GM18502 (cell line): ENCODE results near the gene GDPD4.

Experiments used
- ATAC-seq: cut with Tn5 transposase; IDR thresholded peaks from one replicate; pipeline ENCODE4 v1.9.1; 2021; ENCODE audit warnings: mild to moderate bottlenecking; ENCODE audit not compliant: unreplicated experiment, poor library complexity

GDPD4 gene

DNA sequence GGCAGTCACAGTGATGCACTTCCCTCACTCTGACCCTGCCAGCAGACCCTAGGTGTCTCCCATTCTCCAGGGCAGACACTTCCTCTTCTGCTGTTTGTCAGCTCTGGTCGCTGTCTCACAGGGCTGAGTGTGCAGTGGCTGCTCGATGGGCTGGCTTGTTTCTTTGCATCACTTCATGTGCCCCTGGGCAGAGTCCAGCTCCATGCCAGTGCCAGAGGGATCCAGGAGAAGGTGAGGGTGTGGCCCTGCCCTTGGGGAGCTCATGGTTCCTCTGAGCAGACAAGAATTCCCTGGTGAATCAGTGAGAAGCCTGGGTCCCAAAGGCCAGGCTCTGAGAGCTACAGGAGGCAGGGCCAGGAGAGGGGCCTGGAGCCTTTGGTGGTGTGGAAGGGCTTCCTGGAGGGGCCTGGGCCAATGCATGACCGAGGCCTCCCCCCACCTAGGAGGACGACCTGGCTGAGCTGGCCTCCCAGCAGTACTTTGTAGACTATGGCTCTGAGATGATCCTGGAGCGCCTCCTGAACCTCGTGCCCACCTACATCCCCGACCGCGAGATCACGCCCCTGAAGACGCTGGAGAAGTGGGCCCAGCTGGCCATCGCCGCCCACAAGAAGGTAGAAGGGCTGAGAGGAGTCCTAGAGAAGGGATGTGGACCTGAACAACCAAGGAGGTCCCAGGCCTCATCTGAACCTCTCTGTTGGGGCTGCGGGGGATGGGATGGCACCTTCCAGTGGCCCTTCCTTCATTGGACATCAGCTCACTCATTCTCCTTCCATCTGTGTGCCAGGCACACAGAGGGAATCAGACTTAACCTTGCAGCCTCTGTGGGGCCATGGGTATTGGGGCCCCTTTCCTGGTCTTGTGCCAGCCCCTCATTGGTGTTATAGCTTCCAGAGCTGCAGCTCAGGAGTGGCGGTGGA lies 107.3 kb downstream of the GDPD4 start:
- ATAC-seq = no peak

GRCh38 chr11:77193167-77193566 lies 108.3 kb downstream of the GDPD4 start:
- ATAC-seq = no peak

DNA sequence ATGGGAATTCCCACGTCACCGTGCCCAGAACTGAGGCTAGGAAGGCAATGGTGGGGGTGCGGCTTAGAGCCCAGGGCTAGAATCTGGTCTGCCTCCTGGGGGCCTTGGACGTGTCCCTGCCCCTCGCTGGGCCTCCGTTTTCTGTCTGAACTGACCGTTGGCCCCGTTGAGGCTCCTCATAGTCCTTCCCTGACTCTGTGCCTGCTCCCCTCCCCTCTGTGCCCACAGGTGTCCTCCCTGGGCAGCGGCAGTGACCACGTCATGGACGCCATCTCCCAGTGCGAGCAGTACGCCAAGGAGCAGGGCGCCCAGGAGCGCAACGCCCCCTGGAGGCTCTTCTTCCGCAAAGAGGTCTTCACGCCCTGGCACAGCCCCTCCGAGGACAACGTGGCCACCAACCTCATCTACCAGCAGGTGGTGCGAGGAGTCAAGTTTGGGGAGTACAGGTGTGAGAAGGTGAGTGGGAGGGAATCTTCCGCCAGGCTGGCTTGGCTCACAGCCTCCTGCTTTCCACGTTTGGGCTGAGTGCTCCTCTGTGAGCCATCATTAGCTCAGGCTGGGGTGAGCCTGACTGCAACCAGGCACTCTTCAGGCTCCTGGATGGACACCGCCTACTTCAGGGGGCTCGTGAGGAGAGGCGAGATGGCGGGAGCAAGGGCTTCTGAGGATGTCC lies 109.5 kb downstream of the GDPD4 start:
- ATAC-seq = no peak

- ATAC-seq = no peak
Measured at GRCh38 chr11:77191429-77191822, 110.1 kb downstream of the GDPD4 start.

DNA sequence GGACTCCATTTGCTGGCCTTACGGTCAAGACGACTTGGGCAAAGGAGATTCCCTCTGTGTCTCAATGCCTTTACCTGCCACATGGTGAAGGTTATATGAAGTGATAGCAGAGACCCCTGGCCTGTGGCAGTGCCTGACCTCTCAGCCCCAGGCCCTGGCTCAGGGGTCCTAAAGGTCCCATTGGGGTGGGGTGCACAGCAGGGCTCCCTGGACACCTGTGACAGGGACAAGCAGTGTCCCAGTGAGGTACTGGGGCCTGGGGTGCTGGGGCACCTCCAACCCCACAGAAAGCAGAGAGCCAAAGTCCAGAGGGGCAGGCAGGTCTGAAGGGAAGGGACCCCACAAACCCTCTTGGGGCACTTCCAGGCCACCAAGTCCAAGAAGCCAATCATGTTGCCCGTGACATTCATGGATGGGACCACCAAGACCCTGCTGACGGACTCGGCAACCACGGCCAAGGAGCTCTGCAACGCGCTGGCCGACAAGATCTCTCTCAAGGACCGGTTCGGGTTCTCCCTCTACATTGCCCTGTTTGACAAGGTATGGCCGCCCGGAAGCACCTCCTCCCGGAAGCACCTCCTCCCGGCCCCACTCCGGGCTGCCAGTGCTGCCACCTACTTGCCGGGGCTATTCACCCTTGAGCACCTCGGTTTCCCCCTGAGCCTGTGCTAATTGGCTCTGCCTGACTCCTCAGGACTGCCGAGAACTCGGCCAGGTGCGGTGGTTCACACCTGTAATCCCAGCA lies 111.0 kb downstream of the GDPD4 start:
- ATAC-seq = no peak

DNA sequence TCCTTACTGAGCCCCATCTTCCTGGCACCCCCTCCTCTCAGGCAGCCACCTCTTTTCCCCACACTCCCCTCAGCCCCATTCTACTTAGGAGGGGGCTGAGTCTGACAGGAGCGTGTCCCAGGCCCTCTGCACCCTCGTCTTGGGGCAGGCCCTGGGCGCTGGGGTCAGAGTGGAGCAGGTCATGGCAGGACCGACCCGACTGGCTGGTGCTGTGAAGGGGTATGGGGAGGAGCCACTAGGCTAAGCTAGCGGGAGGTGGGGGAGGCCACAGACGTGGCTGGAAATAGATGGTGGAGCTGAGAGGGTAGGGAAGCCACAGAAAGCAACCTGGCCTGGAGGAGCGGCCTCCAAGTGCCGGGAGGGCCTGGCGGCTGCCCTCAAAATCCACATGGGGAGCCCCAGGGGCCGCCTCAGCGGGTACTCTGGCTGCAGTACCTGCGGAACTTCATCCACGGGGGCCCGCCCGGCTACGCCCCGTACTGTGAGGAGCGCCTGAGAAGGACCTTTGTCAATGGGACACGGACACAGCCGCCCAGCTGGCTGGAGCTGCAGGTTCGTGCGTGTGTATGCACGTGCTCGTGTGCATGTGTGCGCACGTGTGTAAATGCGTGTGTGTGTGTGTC lies 111.8 kb downstream of the GDPD4 start:
- no peak for ATAC-seq

GRCh38 chr11:77188633-77189491 lies 112.6 kb downstream of the GDPD4 start:
- no peak for ATAC-seq

- no peak for ATAC-seq
Measured at GRCh38 chr11:77187776-77188632, 113.5 kb downstream of the GDPD4 start.

DNA sequence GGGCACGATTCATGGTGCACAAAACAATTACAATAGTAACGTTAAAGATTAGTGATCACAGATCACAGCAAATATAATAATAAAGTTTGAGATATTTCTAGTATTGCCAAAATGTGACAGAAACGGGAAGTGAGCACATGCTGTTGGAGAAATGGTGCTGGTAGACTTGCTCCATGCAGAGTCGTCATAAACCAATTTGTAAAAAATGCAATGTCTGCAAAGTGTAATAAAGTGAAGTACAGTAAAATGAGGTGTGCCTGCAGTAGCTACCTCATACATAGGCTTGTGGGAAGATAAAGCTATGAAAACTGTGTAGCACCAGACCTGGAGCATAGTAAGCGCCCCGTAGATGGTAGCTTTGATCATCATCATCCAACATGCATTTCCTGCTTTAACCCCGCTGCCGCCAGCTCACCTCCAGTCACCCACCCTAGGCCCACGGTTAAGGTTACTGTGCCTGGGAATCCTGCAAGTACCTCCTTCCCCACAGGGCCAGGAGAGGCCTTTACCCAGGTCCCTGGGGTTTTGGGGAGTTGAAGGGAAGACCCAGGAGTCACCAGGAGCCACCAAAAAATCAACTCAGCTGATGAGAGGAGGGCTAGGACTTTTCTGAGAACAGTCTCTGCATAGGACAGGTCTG lies 114.3 kb downstream of the GDPD4 start:
- ATAC-seq = no peak

GRCh38 chr11:77186302-77186701 lies 115.2 kb downstream of the GDPD4 start:
- ATAC-seq = no peak

DNA sequence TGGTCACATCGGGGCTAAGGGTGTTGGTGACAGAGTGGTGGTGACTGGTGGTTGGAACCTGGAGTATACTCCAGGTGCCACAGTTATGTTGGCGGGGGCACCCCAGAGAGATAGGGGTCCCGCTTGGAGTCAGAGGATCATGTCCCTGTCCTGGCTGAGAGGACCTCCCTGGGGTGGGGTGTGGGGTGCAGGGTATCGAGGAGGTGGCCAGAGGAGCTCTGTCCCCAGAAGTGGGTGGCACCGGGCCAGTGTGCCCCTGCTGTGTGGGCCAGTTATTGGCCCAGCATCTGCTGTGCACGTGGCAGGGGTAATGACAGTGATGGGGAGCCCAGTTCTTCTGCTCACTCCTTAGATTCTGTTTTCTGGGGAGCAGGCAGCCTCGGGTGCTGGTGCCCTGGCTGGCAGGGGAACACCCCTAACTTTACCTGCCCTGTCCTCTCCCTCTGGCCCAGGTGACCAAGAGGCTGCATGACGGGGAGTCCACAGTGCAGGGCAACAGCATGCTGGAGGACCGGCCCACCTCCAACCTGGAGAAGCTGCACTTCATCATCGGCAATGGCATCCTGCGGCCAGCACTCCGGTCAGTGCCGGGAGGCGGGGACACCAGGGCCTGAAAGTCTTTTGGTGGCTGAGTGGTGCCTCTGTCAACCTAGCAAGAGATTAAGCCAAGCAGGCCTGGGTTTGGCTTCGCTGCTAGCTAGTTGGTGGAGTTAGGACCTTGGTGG lies 117.2 kb downstream of the GDPD4 start:
- no peak for ATAC-seq

- ATAC-seq = no peak
Measured at GRCh38 chr11:77183431-77183984, 118.0 kb downstream of the GDPD4 start.

DNA sequence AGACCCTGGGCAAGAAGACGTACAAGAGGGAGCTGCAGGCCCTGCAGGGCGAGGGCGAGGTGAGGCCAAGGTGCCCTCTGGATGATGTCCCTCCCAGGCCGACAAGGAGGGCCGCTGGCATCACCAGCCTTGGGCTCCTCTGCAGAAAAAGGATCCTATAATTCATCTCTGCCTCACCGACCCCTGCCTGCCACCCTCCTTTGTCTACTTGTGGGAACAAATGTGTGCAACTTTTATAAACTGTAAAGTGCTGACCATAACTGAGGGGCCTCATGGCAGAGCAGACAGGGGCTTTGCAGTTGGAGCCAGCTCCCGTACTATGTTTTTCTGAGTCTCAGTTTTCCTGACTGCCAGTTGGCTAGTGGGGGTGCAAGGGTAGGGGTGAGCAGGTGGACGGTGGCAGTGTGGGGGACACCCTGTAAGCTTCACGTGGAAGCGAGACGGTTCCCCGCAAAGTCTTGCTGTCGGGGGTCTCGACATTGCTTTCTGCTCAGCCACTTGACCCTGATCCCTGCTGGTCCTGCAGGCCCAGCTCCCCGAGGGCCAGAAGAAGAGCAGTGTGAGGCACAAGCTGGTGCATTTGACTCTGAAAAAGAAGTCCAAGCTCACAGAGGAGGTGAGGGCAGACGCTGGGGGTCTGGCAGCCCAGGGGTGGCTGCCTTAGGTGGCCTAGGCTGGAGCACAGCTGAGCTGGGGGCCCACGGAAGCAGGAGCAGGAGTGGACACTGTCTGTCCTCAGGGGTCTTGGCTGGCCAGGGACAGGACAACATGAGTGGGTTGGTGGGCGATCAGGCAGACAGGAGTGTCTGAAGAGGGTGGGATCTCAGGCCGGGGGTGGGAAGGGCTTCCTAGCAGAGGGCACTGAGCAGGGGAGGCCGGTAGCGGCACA lies 118.7 kb downstream of the GDPD4 start:
- no peak for ATAC-seq

- no peak for ATAC-seq
Measured at GRCh38 chr11:77181799-77182541, 119.5 kb downstream of the GDPD4 start.

DNA sequence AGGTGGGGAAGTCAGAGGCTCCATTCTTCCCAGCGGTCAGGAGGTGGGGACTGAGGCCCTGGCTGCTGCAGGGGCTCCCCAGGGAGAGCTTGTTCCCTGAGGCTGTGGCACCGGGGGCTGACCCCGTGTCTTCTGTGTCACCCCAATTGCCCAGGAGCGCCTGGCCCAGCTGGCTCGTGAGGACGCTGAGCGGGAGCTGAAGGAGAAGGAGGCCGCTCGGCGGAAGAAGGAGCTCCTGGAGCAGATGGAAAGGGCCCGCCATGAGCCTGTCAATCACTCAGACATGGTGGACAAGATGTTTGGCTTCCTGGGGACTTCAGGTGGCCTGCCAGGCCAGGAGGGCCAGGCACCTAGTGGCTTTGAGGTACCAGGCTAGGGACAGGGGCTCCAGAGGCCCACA lies 120.3 kb downstream of the GDPD4 start:
- ATAC-seq = no peak

GRCh38 chr11:77180346-77180745 lies 121.1 kb downstream of the GDPD4 start:
- no peak for ATAC-seq
